D341Med (cell line): Measurements from ENCODE around the gene HCRTR1.
A peak's percentile ranks its signal among the peaks of the same experiment; 100 is the strongest.

ENCODE experiments used
- DNase-seq: peaks from one replicate; pipeline ENCODE4 v3.0.0; 2012; ENCODE audit warnings: low spot score

The HCRTR1 gene

GRCh38 chr1:31598980-31599379 is 18.5 kb upstream of the HCRTR1 start:
- DNase-seq, result no peak

DNA sequence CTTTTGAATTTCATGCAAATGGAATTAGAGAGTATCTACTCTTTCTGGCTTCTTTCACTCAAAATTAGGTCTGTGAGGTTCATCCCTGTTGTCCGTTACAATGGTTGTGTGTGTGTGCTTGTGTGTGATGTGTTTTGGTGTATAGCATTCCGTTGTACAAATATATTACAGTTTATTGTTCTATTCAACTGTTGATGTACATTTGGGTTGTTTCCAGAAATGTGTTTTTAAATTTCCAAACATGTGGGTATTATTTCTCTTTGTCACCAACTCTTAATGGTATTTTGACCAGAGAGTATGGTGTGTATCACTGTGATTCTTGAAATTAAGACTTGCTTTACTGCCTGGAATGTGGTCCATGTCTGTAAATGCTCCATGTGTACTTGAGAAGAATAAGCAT is 16.8 kb upstream of the HCRTR1 start:
- DNase-seq, result no peak

- DNase-seq, result no peak
These were observed 15.4 kb upstream of the HCRTR1 start for GRCh38 chr1:31602081-31602480.

DNA sequence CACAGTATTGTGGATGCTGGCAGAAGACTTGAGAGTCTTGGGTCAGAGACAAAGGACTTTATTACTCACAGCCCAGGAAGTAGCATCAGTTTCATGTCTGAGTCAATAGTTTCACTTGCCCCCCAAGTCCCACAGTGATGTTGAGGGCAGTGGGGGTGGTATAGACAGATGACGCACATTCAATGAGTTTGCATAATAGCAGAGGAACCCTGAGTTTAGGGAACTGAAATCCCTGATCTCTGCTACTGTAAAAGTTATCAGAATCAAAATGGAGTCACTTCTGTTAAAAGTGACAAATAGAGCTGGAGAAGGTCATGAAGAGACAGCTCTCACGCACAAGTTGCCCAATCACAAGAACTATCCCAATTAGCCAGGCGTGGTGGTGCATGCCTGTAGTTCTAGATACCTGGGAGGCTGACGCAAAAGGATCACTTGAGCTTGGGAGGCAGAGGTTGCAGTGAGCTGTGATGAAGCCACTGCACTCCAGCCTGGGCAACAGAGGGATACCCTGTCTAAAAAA is 11.5 kb upstream of the HCRTR1 start:
- no peak for DNase-seq

- DNase-seq, result no peak
These were observed 10.1 kb upstream of the HCRTR1 start for GRCh38 chr1:31607360-31607759.

GRCh38 chr1:31609514-31610118 is 7.9 kb upstream of the HCRTR1 start:
- DNase-seq, result no peak

GRCh38 chr1:31614414-31615005 is 3.0 kb upstream of the HCRTR1 start:
- no peak for DNase-seq

GRCh38 chr1:31615414-31615813 is 2.1 kb upstream of the HCRTR1 start:
- no peak for DNase-seq

DNA sequence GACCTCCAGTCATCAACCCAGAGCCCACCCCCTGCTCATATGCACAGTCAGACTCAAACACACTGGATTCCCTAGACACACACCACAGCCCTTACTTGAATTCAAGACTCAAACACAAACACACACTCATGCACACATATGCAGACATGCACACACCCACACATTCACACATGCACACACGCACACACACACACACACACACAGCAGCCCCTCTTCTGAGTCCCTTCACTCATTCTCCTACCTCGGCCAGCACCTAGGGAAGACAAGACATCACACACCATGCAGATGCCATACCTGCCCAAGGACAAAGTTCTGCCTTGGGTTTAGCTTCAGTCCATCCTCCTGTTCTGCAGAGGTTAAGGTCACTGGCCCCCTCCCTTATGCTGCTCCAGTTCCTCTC is 1.6 kb upstream of the HCRTR1 start:
- DNase-seq, result no peak

DNA sequence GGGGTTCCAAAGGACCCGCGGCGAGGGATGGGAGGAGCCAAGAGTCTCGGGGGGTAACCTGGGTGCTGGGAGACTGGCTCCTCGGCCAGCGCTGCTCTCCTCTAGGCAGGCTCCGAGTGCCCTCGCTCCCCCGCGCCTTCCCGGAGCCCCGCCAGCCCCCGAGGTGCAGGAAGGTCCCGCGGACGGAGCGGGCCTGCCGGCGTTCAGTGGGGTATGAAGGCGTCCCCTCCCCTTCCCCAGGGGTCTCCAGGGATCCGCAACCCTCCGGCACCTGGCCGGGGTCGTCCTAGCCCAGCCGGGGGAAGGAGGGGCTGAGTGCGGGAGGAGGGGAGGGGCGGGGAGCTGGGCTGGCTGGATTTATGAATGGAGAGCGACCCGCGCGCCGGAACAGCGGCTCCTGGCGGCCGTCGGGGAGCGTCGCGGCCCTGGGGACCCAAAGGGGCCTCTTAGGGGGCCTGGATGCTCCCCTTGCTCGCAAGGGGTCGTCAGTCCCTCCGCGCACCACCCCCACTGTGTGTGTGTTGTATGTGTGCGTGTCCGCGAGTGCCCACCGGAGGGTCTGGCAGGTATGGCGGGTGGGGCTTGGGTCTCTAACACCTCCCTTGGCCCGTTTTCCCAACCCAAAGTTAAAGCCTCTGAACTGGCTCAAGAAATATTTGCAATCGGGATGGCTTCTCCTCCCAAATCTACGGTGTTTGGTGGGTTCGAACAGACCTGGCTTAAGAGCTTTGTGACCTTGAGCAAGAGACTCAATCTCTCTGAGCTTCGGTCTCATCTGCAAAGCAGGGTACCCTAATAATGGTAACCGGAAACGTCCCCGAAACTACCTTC is 642 bp downstream of the HCRTR1 start:
- peak; percentile 91 for DNase-seq

DNA sequence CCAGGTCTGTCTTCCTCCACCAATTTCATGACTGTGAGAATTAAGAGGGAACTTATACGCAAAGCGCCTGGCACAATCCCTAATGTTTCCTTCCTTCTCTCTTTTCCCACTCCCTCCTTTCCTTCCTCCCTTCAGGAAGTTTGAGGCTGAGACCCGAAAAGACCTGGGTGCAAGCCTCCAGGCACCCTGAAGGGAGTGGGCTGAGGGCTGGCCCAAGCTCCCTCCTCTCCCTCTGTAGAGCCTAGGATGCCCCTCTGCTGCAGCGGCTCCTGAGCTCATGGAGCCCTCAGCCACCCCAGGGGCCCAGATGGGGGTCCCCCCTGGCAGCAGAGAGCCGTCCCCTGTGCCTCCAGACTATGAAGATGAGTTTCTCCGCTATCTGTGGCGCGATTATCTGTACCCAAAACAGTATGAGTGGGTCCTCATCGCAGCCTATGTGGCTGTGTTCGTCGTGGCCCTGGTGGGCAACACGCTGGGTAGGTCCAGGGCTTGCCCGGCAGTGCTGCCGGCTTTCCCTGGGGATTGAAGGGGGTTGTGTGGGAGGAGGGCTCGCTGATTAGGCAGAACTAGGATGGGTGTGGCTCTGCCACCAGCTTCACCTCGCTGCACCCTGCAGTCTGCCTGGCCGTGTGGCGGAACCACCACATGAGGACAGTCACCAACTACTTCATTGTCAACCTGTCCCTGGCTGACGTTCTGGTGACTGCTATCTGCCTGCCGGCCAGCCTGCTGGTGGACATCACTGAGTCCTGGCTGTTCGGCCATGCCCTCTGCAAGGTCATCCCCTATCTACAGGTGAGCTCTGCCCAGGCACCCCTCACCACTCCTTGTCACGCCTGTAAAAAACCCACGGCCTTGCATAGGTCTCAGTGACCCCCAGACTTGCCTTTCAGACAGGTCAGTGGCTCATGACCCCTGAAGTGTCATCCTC is 1.7 kb downstream of the HCRTR1 start:
- DNase-seq, result no peak

DNA sequence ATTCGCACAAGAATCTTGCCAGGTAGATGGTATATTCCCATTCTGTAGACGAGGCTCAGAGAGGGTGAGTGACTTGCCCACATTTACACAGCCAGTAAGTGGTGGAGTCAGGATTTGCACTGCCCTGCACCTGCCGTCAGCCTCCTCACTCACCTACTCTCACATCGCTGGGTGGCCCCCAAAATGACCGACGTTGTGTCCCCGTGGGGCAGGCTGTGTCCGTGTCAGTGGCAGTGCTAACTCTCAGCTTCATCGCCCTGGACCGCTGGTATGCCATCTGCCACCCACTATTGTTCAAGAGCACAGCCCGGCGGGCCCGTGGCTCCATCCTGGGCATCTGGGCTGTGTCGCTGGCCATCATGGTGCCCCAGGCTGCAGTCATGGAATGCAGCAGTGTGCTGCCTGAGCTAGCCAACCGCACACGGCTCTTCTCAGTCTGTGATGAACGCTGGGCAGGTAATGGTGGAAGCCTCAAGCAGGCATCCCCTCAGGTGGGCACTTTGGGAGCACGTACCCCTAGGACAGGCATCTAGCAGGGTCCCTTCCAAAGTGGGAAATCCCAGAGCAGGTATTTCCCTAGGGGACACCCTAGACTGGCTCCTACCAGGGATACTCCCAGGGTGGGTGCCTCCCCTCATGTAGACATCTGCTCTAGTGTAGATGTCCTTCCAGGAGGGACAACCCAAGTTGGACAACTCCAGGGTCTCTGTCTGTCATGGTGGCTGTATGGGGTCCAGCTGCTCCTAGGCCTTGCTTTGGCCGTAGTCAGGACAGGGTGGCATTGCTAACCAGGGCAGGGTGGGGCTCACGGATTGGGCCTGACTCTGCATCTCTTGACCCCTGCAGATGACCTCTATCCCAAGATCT is 3.4 kb downstream of the HCRTR1 start:
- DNase-seq, result no peak

GRCh38 chr1:31621498-31621820 is 4.0 kb downstream of the HCRTR1 start:
- no peak for DNase-seq

GRCh38 chr1:31621847-31622730 is 4.6 kb downstream of the HCRTR1 start:
- no peak for DNase-seq

DNA sequence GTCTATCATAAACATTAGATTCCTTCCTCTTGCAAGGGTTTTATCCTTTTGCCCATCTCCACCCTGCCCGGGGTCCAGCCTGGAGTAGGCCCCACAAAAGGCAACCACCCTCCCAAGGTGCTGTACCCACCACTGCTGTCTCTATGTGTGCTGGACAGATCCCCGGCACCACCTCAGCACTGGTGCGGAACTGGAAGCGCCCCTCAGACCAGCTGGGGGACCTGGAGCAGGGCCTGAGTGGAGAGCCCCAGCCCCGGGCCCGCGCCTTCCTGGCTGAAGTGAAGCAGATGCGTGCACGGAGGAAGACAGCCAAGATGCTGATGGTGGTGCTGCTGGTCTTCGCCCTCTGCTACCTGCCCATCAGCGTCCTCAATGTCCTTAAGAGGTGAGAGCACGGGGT is 5.9 kb downstream of the HCRTR1 start:
- DNase-seq, result no peak

- no peak for DNase-seq
These were observed 6.8 kb downstream of the HCRTR1 start for GRCh38 chr1:31624309-31624708.

DNA sequence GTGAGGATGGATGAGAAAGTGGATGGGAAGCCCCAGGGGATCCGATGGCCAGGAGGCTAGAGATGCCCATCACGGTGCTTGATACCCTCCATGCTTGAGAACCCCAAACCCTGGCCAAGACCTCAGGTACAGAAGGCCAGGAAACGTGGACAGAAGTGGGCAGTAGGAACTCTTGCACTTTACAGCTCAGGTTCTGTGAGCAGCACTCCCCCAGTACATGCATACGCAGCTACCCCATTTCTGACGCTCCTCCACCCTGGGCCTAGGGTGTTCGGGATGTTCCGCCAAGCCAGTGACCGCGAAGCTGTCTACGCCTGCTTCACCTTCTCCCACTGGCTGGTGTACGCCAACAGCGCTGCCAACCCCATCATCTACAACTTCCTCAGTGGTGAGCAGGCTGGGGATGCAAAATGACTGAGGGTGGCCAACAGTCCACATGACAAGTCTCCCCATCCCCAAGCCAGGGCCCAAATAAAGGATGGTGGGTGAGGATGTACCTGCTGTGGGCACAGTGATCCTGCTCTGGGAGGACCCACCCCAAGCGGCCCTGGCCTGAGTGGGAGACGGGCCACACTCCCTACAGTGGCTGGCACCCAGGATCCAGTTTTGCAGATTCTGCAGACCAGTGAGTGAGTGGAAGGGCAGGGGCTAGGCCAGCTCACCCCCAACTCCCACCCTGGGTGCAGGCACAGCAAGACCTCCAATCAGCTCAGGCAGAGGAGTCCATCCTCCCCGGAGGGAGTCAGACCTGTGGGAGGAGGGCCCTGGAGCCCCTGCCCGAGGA is 7.4 kb downstream of the HCRTR1 start:
- no peak for DNase-seq

GRCh38 chr1:31625561-31626222 is 8.2 kb downstream of the HCRTR1 start:
- DNase-seq, result no peak
